KMS-11 (cell line): ENCODE measurements around the gene POLR1H.

Experiments
- H2AFZ ChIP-seq: fragments of 200-600 bp; sonication (generic); 2 replicates; pipeline ENCODE4 v1.6.1; 2016; ENCODE audit warnings: antibody characterized with exemption, mixed run types, low read depth
- H3K27ac ChIP-seq: fragments of 200-600 bp; sonication (generic); 2 replicates; pipeline ENCODE4 v1.6.1; 2016; ENCODE audit warnings: mild to moderate bottlenecking, mixed run types
- H3K27me3 ChIP-seq: fragments of 200-600 bp; sonication (generic); 2 replicates; pipeline ENCODE4 v1.6.1; 2017; ENCODE audit warnings: mild to moderate bottlenecking, low read depth, mixed run types, moderate library complexity; ENCODE audit not compliant: insufficient read depth
- H3K36me3 ChIP-seq: fragments of 200-600 bp; sonication (generic); 2 replicates; pipeline ENCODE4 v1.6.1; 2017; ENCODE audit warnings: mild to moderate bottlenecking, mixed run types; ENCODE audit not compliant: insufficient read depth
- H3K4me1 ChIP-seq: fragments of 200-600 bp; sonication (generic); 2 replicates; pipeline ENCODE4 v1.6.1; 2016; ENCODE audit warnings: mild to moderate bottlenecking, low read depth, mixed run types; ENCODE audit not compliant: poor library complexity, severe bottlenecking
- H3K4me2 ChIP-seq: fragments of 200-600 bp; sonication (generic); 2 replicates; pipeline ENCODE4 v1.7.0; 2016; ENCODE audit warnings: mild to moderate bottlenecking, mixed run types
- H3K4me3 ChIP-seq: fragments of 200-600 bp; sonication (generic); IDR thresholded peaks from 2 replicates; pipeline ENCODE4 v1.6.1; 2017; ENCODE audit warnings: low read depth, low read length, mixed read lengths; ENCODE audit not compliant: insufficient read depth
- H3K79me2 ChIP-seq: fragments of 200-600 bp; sonication (generic); 2 replicates; pipeline ENCODE4 v1.6.1; 2016; ENCODE audit warnings: low read depth, mixed run types; ENCODE audit not compliant: insufficient read depth
- H3K9ac ChIP-seq: fragments of 200-600 bp; sonication (generic); 2 replicates; pipeline ENCODE4 v1.6.1; 2016; ENCODE audit warnings: mild to moderate bottlenecking, mixed run types
- H4K20me1 ChIP-seq: fragments of 200-600 bp; sonication (generic); 2 replicates; pipeline ENCODE4 v1.6.1; 2016; ENCODE audit warnings: mild to moderate bottlenecking, mixed run types; ENCODE audit not compliant: insufficient read depth
- TF ChIP-seq, protein P1 (sequence below): fragments of 200-600 bp; sonication (generic); conservative IDR thresholded peaks from 2 replicates; pipeline ENCODE4 v1.6.1; 2017; ENCODE audit warnings: low read depth, mild to moderate bottlenecking, antibody characterized with exemption, low read length, moderate library complexity, mixed read lengths

POLR1H gene

GRCh38 chr6:30042476-30042875 is 18.6 kb upstream of the POLR1H start:
- TF ChIP-seq, protein P1, sequence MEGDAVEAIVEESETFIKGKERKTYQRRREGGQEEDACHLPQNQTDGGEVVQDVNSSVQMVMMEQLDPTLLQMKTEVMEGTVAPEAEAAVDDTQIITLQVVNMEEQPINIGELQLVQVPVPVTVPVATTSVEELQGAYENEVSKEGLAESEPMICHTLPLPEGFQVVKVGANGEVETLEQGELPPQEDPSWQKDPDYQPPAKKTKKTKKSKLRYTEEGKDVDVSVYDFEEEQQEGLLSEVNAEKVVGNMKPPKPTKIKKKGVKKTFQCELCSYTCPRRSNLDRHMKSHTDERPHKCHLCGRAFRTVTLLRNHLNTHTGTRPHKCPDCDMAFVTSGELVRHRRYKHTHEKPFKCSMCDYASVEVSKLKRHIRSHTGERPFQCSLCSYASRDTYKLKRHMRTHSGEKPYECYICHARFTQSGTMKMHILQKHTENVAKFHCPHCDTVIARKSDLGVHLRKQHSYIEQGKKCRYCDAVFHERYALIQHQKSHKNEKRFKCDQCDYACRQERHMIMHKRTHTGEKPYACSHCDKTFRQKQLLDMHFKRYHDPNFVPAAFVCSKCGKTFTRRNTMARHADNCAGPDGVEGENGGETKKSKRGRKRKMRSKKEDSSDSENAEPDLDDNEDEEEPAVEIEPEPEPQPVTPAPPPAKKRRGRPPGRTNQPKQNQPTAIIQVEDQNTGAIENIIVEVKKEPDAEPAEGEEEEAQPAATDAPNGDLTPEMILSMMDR = no peak
- peak overlapping the region; percentile 24; the same call in 1 of the 2 replicates for H3K27ac ChIP-seq

GRCh38 chr6:30042914-30043313 is 18.2 kb upstream of the POLR1H start:
- Histone ChIP-seq H3K27ac (peak overlapping the region; percentile 24; the same call in 1 of the 2 replicates), H3K4me2 (peak overlapping the region; percentile 81), H3K9ac (no peak overlapping the region), H3K4me1 (peaks cover 52% of the 10 kb centered on the region), H3K79me2 (no peaks in the 10 kb centered on the region), H2AFZ (no peak overlapping the region), H3K36me3 (no peaks in the 10 kb centered on the region), H3K27me3 (no peaks in the 10 kb centered on the region), H3K4me3 (no peak overlapping the region), H4K20me1 (no peaks in the 10 kb centered on the region)
- TF ChIP-seq, protein P1 = no peak

More at GRCh38 chr6:30042476-30042875, 18.6 kb upstream of the POLR1H start:
- Histone ChIP-seq H4K20me1 (no peaks in the 10 kb centered on the region), H3K9ac (no peak overlapping the region), H3K27me3 (no peaks in the 10 kb centered on the region), H3K4me2 (peak overlapping the region; percentile 81), H3K4me3 (no peak overlapping the region), H3K36me3 (no peaks in the 10 kb centered on the region), H3K4me1 (peaks cover 52% of the 10 kb centered on the region), H3K79me2 (no peaks in the 10 kb centered on the region), H2AFZ (no peak overlapping the region)

DNA sequence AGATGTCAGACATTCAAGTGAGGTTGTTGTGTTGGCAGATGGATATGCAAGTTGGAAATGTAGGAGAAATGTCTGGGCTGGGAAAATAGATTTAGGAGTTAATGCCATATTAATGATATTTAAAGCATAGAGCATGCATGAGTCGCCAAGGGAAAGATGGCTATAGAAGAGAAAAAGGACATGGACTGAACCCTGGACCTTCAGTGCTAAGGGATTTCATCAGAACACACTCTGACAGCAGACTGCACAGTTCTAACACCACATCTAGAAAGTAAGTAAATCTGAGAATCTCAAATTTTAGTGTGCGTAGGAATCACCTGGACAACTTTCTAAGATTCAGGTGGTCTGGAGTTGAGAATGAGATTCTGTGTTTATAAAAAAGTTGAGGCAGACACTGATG is 17.3 kb upstream of the POLR1H start:
- Histone ChIP-seq H3K9ac (no peak overlapping the region), H4K20me1 (no peaks in the 10 kb centered on the region), H2AFZ (no peak overlapping the region), H3K27ac (no peak overlapping the region), H3K4me2 (0 out of 2 replicates have a peak overlapping the region, but pooled peaks have one; percentile 81), H3K4me3 (no peak overlapping the region), H3K79me2 (no peaks in the 10 kb centered on the region), H3K36me3 (no peaks in the 10 kb centered on the region), H3K27me3 (no peaks in the 10 kb centered on the region), H3K4me1 (peaks cover 52% of the 10 kb centered on the region)
- TF ChIP-seq, protein P1 = no peak

DNA sequence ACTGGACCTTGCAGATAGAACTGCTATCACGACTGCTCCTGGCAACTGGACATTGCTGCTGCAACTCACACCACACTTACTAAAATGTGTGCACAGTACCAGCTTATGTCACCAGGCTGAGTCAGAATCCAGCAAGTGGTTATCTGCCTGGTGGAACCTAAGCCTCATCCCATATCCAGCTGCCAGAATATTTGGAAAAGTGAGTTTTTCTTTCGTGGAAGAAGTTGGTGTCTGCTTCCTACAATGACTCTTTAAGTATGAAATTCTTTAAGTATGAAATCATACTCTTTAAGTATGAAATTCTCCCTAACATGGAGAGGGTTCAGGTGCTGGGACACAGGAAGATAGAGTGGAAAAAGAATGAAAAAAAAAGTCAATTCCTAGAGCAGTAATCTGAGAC is 16.4 kb upstream of the POLR1H start:
- H3K4me2 ChIP-seq = peak overlapping the region; percentile 55
- H3K27ac ChIP-seq = no peak overlapping the region
- H3K79me2 ChIP-seq = no peaks in the 10 kb centered on the region
- H3K36me3 ChIP-seq = no peaks in the 10 kb centered on the region
- H3K27me3 ChIP-seq = no peaks in the 10 kb centered on the region
- no peak overlapping the region for H2AFZ ChIP-seq
- H3K4me3 ChIP-seq = no peak overlapping the region
- TF ChIP-seq, protein P1 = no peak
- H3K9ac ChIP-seq = no peak overlapping the region
- no peaks in the 10 kb centered on the region for H4K20me1 ChIP-seq
- peaks cover 52% of the 10 kb centered on the region for H3K4me1 ChIP-seq

- Histone ChIP-seq H3K4me1 (peaks cover 40% of the 10 kb centered on the region), H3K27me3 (no peaks in the 10 kb centered on the region), H3K9ac (no peak overlapping the region), H3K79me2 (no peaks in the 10 kb centered on the region), H3K4me3 (no peak overlapping the region), H3K36me3 (no peaks in the 10 kb centered on the region), H2AFZ (no peak overlapping the region), H3K4me2 (no peak overlapping the region), H3K27ac (no peak overlapping the region), H4K20me1 (no peaks in the 10 kb centered on the region)
- TF ChIP-seq, protein P1 = no peak
Measured at GRCh38 chr6:30047220-30047619, 13.8 kb upstream of the POLR1H start.
